ENCODE results near the gene PRMT7. TPM values are rescaled to one million over a fixed set of nuclear protein-coding genes. Genes with fewer than 3 reads are reported as not detected.

PRMT7 gene
- total and polyA plus RNA-seq, 2 of the 8 experiments (the other 6 are each of a cell fraction or from before 2014, with no cell fraction given): 48.2 to 49.3 TPM

GRCh38 chr16:68356919-68357286, 46.1 kb downstream of the PRMT7 start (continued):
- no peak for TF ChIP-seq CHD1 (IDR thresholded peaks at IDR 0.05; ENCODE audit: low read depth, low read length)
